T-helper 22 cell (primary cell): Measurements from ENCODE around the gene NRG2.

ENCODE experiments used
- DNase-seq: peaks from one replicate; pipeline ENCODE4 v3.0.0-alpha.2; 2020; ENCODE audit warnings: low read depth

The NRG2 gene

GRCh38 chr5:139967353-139967752 lies 75.7 kb downstream of the NRG2 start:
- DNase-seq, result no peak

DNA sequence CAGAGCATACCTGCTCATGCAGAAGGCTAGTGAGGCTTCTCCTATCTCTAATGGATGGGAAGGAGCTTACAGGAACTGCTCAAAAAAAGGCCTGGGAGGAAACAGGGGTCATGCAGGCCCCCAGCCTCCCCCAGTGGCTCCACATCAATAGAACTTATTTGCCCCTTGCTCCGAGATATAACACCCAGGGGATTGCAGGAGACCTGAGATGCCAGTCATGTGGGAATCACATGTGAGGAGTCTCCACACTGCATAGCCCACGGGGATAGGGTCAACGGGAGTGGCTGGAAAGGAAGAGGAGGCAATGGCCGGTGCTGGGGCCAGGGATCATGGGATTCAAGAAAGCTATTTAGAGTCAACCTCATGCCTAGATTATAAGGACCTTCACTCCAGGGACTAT lies 76.2 kb downstream of the NRG2 start:
- no peak for DNase-seq

- no peak for DNase-seq
These were observed 78.0 kb downstream of the NRG2 start for GRCh38 chr5:139964994-139965565.

- DNase-seq, result no peak
These were observed 78.7 kb downstream of the NRG2 start for GRCh38 chr5:139964266-139964993.

- DNase-seq, result no peak
These were observed 80.7 kb downstream of the NRG2 start for GRCh38 chr5:139962445-139962844.

GRCh38 chr5:139961435-139962157 lies 81.5 kb downstream of the NRG2 start:
- no peak for DNase-seq

GRCh38 chr5:139960723-139961383 lies 82.2 kb downstream of the NRG2 start:
- no peak for DNase-seq

DNA sequence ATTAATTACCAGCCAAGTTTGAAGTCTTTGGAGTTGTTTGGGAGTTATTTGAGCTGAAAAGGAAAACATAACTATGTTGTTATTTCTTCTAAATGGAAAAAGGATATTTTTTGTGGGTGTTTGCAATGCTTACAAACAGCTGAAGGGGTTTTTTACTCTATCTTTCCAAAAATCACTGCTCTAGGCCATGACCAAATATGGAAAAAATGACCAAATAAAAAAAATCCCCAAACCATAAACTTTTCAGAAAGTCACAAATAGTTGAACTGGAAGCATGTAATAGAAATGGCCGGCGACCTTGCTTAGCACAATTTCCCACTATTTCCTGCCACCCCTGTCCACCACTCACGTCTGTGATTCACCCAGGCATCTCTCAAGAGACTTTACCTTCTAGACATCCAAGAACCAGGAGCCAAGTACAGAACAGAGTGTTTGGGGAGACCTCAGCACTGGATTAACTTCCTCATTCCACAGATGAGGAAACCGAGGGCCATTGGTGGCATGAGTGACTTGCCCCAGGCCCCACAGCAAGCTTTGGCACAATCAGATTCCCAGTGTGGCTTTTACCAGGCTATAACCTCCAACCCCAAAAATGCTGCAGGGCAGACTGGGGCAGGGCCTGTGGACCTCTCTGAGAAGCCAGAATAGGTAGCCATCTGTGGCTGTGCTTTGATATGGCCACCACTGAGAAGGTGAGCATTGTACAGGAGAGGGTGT lies 84.5 kb downstream of the NRG2 start:
- no peak for DNase-seq

- no peak for DNase-seq
These were observed 86.8 kb downstream of the NRG2 start for GRCh38 chr5:139956342-139956741.

DNA sequence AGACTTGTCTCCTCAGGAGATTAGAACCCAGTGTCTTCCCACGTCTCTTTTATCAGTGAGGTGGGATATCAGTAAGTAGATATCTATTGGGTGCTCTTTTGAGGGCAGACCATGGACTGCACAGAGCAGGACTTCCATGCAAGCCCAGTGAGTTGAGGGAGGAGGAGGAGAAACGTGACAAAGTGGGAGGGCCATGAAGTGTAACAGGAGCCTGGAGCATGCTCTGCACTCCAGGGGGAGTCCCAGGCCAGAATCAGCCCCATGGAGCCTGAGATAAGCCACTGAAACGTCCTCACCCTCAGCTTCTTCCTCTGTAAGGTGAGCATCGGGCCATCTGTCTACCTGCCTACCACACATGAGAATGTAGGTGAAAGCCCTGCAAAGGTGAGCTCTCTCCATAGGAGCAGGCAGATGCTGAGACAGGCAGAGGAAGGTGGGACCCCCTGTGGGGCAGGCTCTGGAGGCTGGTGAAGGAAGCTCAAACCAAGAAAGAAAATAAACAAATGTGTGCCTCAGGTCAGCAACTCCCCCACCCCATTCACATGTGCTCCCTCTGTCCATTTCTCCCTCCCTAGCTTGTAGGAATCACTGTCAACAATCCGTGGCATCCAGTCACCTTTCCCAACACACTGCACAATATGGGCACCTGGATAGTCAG lies 87.4 kb downstream of the NRG2 start:
- DNase-seq, result no peak

DNA sequence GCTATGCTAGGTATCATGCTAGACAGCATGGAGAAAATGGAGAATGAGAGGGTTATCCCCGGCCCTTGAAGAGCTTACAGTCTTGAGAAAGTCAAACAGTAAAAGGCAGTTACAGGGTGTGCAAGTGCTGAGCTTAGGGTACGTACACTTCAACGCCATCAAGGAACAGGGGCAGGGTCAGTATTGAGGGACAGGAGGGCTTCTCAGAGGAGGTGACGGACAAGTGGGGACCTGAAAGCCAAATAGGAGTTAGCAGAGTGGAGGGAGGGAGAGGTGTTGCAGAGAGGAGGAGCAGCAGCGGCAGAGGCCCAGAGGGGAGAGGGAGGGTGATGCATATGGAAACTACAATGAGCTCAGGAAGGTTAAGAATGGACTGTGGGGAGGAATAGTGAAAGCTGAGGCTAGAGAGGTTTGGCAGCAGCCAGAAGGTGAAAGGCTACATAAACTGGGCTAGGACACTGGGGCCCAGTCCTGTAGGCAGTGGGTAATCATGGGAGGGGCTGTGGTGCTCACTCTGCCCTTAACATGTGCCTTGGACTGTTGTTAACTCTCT lies 88.0 kb downstream of the NRG2 start:
- DNase-seq, result no peak

DNA sequence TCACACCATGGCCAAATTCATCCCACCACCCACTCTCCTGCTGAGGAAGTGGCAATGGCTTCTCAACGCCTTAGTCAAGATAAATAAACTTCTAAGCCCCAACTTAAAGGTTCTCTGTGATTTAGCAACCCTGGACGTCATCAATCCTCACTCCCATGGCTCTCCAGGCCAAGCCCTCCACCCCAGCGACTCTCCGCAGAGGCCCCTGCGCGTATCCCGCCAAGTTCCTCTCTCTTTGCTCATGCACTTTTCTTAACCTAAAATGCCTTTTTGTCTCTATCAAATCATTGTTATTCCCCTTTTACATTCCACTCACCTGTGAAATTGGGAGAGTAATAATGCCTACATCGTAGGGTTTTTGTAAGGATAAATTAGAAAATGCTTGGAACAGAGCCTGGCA lies 88.6 kb downstream of the NRG2 start:
- no peak for DNase-seq

GRCh38 chr5:139954022-139954421 lies 89.1 kb downstream of the NRG2 start:
- DNase-seq, result no peak

DNA sequence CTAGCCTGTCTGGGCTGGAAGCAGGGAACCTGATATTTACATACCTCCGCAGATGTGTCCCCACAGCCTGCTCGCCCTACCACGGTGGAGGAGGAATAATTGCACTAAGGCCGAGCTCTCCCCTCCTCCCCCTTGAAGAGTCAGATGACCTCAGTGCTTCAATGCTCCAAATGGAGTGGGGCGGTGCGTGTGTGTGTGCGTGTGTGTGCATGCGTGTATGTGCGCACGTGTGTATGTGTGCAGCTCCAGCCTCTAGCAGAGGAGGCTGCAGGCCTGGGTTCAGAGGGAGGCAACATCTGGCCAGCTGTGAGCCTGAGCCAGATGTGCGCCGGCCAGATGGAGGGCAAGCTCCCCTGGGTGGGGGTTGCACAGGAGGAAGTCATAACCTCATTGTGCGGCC lies 90.5 kb downstream of the NRG2 start:
- no peak for DNase-seq

- no peak for DNase-seq
These were observed 91.1 kb downstream of the NRG2 start for GRCh38 chr5:139951983-139952382.

GRCh38 chr5:139951296-139951924 lies 91.7 kb downstream of the NRG2 start:
- DNase-seq, result no peak

DNA sequence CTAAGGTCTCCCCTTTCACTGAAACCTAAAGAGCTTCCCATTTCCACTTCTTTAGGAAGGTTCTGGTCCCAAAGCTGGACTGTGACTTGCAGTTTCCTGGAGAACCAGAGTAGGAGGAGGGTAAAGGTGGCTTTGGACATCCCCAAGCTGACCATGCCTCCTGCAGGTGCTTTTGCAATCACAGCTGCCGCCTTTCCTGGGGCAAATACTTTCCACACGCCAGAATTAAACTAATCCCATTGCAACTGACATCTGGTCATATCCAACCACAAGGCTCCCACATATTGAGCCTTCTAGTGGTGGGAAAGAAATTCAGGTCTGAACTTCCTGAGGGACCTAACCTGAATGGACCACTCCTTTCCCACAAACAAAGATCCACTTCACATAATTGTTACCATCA lies 92.7 kb downstream of the NRG2 start:
- DNase-seq, result no peak

DNA sequence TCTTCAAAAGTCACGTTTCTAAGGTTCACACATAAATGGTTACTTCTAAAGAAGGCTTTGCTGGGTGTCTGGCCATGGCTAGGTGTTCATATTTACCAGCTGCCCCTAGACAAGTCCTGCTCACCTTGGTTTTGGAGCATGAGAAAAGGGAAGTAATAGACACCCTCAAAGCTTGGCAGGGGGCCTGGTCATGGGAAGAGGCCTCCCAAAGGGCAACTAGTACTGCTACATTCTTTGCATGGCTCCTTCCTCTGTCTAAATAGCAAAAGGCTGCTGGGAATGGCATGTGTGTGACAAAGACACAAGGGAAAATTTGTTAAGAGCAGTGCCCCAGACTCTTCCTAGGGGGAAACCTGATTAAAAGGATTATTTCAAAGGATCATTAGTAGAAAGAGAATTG lies 93.4 kb downstream of the NRG2 start:
- DNase-seq, result no peak

GRCh38 chr5:139947727-139948126 lies 95.4 kb downstream of the NRG2 start:
- DNase-seq, result no peak

- DNase-seq, result no peak
These were observed 96.7 kb downstream of the NRG2 start for GRCh38 chr5:139946440-139946839.

GRCh38 chr5:139946006-139946405 lies 97.1 kb downstream of the NRG2 start:
- DNase-seq, result no peak
